Measurements from ENCODE around the gene ADH1A. TPM values are rescaled to one million over a fixed set of nuclear protein-coding genes. Genes with fewer than 3 reads are reported as not detected.
"Not testable (repeated sequence)": the region's sequence is repeated elsewhere in the genome, so short reads cannot be mapped to it uniquely, and the experiment has no call there.

Gene ADH1A
- total RNA-seq, 4 donors from 2014 or later: 0.59 to 2.6 (median 1.8) TPM; not detected in 1

GRCh38 chr4:99317811-99318210 is 27.0 kb upstream of the ADH1A start:
- WGBS, 2 donors: 90 to 92% methylated on average over 8 of the region's 8 CpGs

DNA sequence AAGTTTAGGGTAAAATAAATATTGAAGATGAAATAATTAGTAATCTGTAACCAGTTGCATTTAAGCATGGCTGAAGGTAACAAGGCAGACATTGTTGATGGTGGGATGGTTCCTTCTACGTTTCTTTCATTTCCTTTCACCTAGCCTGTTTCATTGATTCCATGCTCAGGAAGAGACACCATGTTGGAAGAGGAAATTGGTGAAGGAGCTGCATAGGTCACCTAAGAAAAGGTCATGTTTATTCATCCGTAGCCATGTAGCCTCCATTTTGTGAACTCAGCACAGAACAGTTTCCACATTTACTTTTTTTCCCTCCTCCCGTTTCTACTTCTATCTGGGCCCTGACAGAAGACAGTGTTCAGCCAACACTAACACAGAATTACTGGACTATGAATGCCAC is 26.6 kb upstream of the ADH1A start:
- H3K36me3 ChIP-seq: peaks cover 0 to 10% (median 0%) of the 10 kb centered on the region in 3 donors
- H3K4me3 ChIP-seq: peak overlapping the region; percentile 15 to 54 (median 31)
- TF ChIP-seq POLR2A (IDR thresholded peaks at IDR 0.05) (no peak), EP300 (IDR thresholded peaks at IDR 0.05) (peak in 1 of 2 donors; percentile 14)
- TF ChIP-seq, protein P1, sequence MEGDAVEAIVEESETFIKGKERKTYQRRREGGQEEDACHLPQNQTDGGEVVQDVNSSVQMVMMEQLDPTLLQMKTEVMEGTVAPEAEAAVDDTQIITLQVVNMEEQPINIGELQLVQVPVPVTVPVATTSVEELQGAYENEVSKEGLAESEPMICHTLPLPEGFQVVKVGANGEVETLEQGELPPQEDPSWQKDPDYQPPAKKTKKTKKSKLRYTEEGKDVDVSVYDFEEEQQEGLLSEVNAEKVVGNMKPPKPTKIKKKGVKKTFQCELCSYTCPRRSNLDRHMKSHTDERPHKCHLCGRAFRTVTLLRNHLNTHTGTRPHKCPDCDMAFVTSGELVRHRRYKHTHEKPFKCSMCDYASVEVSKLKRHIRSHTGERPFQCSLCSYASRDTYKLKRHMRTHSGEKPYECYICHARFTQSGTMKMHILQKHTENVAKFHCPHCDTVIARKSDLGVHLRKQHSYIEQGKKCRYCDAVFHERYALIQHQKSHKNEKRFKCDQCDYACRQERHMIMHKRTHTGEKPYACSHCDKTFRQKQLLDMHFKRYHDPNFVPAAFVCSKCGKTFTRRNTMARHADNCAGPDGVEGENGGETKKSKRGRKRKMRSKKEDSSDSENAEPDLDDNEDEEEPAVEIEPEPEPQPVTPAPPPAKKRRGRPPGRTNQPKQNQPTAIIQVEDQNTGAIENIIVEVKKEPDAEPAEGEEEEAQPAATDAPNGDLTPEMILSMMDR (IDR thresholded peaks at IDR 0.05): no peak
- H3K27ac ChIP-seq: peak overlapping the region; percentile 49 to 83 (median 70)
- no peaks in the 10 kb centered on the region for H3K9me3 ChIP-seq
- H3K27me3 ChIP-seq: no peaks in the 10 kb centered on the region
- H3K4me1 ChIP-seq: peaks cover 0 to 7% (median 0%) of the 10 kb centered on the region in 4 donors
- WGBS, 2 donors: 62 to 73% methylated on average over 3 of the region's 3 CpGs
- no peak for DNase-seq (ENCODE audit: low spot score in 2 of 2)

More at GRCh38 chr4:99317811-99318210, 27.0 kb upstream of the ADH1A start:
- peak in 1 of 2 donors; percentile 20 for TF ChIP-seq EP300 (IDR thresholded peaks at IDR 0.05)
- Histone ChIP-seq H3K4me3 (peak overlapping the region; percentile 15 to 54 (median 31)), H3K4me1 (peaks cover 0 to 11% (median under 1%) of the 10 kb centered on the region in 4 donors), H3K27ac (peak overlapping the region; percentile 49 to 83 (median 70))
- DNase-seq (ENCODE audit: low spot score in 2 of 2); H3K36me3 ChIP-seq; H3K9me3 ChIP-seq; H3K27me3 ChIP-seq: not testable (repeated sequence)

DNA sequence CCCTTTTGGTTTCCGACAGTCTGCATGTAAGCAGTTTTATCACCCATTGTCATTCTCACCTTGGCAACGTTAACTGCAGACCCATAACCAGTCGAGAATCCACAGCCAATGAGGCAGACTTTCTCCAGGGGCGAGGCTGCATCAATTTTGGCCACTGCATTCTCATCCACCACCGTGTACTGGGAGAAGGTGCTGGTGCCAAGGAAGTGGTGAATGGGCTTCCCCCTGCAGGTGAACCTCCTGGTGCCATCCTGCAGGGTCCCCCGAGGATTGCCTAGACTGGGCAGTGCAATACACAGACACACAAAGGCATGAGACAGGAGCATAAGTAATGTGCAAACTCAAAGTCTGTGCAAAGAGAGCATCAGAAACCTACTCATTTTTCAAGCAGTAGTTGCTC is 25.1 kb upstream of the ADH1A start:
- TF ChIP-seq, protein P1 (IDR thresholded peaks at IDR 0.05): no peak
- TF ChIP-seq EP300 (IDR thresholded peaks at IDR 0.05) (no peak), POLR2A (IDR thresholded peaks at IDR 0.05) (no peak)
- Histone ChIP-seq H3K9me3 (no peaks in the 10 kb centered on the region), H3K4me3 (peak overlapping the region; percentile 1 to 54 (median 10)), H3K4me1 (no peaks in the 10 kb centered on the region), H3K27ac (peak overlapping the region in 2 of 4 donors; percentile 18 to 83), H3K36me3 (peaks cover 0 to 17% (median 0%) of the 10 kb centered on the region in 3 donors), H3K27me3 (no peaks in the 10 kb centered on the region)
- 76 to 77% methylated on average over 6 of the region's 6 CpGs for WGBS, 2 donors
- DNase-seq (ENCODE audit: low spot score in 2 of 2): no peak

DNA sequence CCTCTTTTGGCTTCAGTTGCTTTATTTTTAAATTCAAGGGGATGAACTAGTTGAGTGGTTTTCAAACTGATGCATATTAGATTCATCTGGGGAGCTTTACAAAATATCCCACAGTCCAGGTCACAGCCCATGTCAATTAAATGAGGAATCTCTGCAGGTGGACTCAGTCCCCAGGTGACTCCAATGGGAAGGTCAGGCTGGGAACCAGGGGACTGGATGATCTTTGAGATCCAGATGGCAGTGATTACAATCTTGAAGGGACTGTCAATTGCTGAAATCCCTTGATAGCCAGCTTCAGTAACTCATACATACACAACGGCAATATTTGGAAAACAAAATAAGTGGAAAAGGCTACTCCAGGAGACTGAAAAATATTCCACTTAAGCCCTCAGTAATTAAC is 23.4 kb upstream of the ADH1A start:
- Histone ChIP-seq H3K27ac (peak overlapping the region in 1 of 4 donors; percentile 43), H3K4me1 (no peaks in the 10 kb centered on the region), H3K36me3 (peaks cover 0 to 19% (median 0%) of the 10 kb centered on the region in 3 donors), H3K4me3 (peak overlapping the region in 1 of 4 donors; percentile 4), H3K9me3 (no peaks in the 10 kb centered on the region), H3K27me3 (no peaks in the 10 kb centered on the region)
- TF ChIP-seq, protein P1 (IDR thresholded peaks at IDR 0.05): no peak
- TF ChIP-seq EP300 (IDR thresholded peaks at IDR 0.05) (no peak), POLR2A (IDR thresholded peaks at IDR 0.05) (no peak)
- 68 to 75% methylated on average over 1 of the region's 1 CpG for WGBS, 2 donors
- no peak for DNase-seq (ENCODE audit: low spot score in 2 of 2)

DNA sequence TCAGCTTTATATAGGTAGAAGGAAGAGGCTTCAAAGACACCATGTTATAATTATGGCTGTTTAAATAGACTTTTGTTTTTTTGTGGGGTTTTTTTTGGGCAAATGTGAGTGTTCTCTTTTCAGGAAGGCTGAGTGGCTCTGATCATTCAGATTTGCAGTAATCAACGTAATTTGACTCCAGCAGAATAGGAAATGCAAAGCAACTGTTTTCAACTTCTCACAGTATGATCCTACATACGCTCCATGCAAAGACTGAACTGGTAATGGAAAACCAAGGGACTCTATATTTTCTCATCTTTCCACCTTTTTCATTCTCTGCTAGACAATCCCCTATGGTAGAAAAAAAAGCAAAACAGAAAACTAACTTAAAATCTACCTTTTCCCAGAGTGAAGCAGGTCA is 19.6 kb upstream of the ADH1A start:
- Histone ChIP-seq H3K27me3 (no peaks in the 10 kb centered on the region), H3K36me3 (peaks cover 0 to 13% (median 0%) of the 10 kb centered on the region in 3 donors), H3K4me3 (no peak overlapping the region), H3K4me1 (no peaks in the 10 kb centered on the region), H3K27ac (no peak overlapping the region), H3K9me3 (no peaks in the 10 kb centered on the region)
- WGBS, 2 donors: 64 to 70% methylated on average over 2 of the region's 2 CpGs
- no peak for TF ChIP-seq POLR2A (IDR thresholded peaks at IDR 0.05)
- TF ChIP-seq EP300 (IDR thresholded peaks at IDR 0.05): no peak
- DNase-seq (ENCODE audit: low spot score in 2 of 2): no peak

DNA sequence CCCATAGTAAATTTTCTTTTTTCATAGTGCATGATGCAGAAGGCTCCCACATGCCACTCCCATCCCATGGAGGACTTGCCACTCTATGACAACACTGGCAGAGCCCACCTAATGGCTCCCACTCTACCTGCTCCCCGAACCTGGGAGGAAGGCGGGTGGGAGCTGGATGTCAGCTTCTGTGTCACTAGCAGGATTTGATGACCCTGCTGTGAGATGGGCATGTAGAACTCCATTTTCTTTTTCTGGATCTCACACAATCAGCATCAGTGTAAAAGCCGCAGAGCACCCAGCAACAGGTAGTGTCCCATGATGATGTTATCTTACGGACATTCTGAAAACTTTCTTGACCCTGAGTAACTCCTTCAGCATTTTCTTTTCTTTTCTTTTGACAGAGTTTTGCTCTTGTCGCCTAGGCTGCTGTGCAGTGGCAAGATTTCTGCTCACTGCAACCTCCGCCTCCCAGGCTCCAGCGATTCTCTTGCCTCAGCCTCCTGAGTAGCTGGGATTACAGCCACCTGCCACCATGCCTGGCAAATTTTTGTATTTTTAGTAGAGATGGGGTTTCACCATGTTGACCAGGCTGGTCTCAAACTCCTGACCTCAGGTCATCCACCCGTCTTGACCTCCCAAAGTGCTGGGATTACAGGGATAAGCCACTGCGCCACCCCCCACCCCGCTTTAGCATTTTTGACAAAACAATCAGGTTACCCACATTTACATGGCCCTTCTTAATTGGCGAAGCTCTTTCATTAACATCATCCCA is 15.0 kb upstream of the ADH1A start:
- Histone ChIP-seq H3K36me3 (peaks cover 0 to 2% (median 0%) of the 10 kb centered on the region in 3 donors), H3K4me1 (peaks cover 0 to 9% (median 3%) of the 10 kb centered on the region in 4 donors), H3K9me3 (peaks cover 0 to 18% (median 0%) of the 10 kb centered on the region in 4 donors), H3K27me3 (no peaks in the 10 kb centered on the region), H3K27ac (peak overlapping the region in 1 of 4 donors; percentile 24), H3K4me3 (no peak overlapping the region)
- 90 to 91% methylated on average over 11 of the region's 11 CpGs for WGBS, 2 donors
- peak; percentile 30 to 46 for DNase-seq (ENCODE audit: low spot score in 2 of 2)
- TF ChIP-seq, protein P1 (IDR thresholded peaks at IDR 0.05): no peak
- TF ChIP-seq POLR2A (IDR thresholded peaks at IDR 0.05) (no peak), EP300 (IDR thresholded peaks at IDR 0.05) (peak in 1 of 2 donors; percentile 77)

Measured in tibial nerve (tissue), 4 donors.